Liver (tissue), 9 donors: Measurements from ENCODE around the gene GLRX5. TPM values are rescaled to one million over a fixed set of nuclear protein-coding genes. Genes with fewer than 3 reads are reported as not detected.
"Not testable (repeated sequence)": the region's sequence is repeated elsewhere in the genome, so short reads cannot be mapped to it uniquely, and the experiment has no call there.

Experiments
- DNase-seq: peaks from one replicate; pipeline ENCODE4 v3.0.0-alpha.2; 2017; ENCODE audit warnings: low spot score
- H3K27ac ChIP-seq, 2 donors: one replicate each; pipeline ENCODE4 v1.7.0; 2013; ENCODE audit warnings: inconsistent platforms in 2 of 2, low read length in 2 of 2, control low read depth in 1 of 2, low read depth in 1 of 2, mild to moderate bottlenecking in 1 of 2
- H3K27me3 ChIP-seq, 4 donors: one replicate each; pipeline versions ENCODE4 v1.6.1 to v1.7.0; 2013; ENCODE audit warnings: low read length in 3 of 4, inconsistent platforms in 1 of 4, mild to moderate bottlenecking in 1 of 4, moderate library complexity in 1 of 4; ENCODE audit not compliant: control insufficient read depth in 4 of 4, insufficient read depth in 4 of 4
- H3K36me3 ChIP-seq, 4 donors: one replicate each; pipeline versions ENCODE4 v1.6.1 to v1.7.0; 2013; ENCODE audit warnings: low read length in 3 of 4, mild to moderate bottlenecking in 3 of 4, low read depth in 1 of 4, moderate library complexity in 1 of 4; ENCODE audit not compliant: control insufficient read depth in 4 of 4, insufficient read depth in 3 of 4
- H3K4me1 ChIP-seq, 4 donors: one replicate each; pipeline versions ENCODE4 v1.6.1 to v1.7.0; 2013; ENCODE audit warnings: low read length in 3 of 4, mild to moderate bottlenecking in 3 of 4, moderate library complexity in 1 of 4; ENCODE audit not compliant: control insufficient read depth in 4 of 4, insufficient read depth in 4 of 4
- H3K4me3 ChIP-seq, 3 donors: one replicate each; pipeline versions ENCODE4 v1.6.1 to v1.7.0; 2013; ENCODE audit warnings: low read length in 3 of 3, control low read depth in 1 of 3, low read depth in 1 of 3, mild to moderate bottlenecking in 1 of 3
- H3K9ac ChIP-seq, 2 donors: one replicate each; pipeline ENCODE4 v1.7.0; 2013; ENCODE audit warnings: low read length in 2 of 2, mild to moderate bottlenecking in 2 of 2, moderate library complexity in 2 of 2, control low read depth in 1 of 2, low read depth in 1 of 2
- H3K9me3 ChIP-seq, 4 donors: one replicate each; pipeline versions ENCODE4 v1.6.1 to v1.7.0; 2013; ENCODE audit warnings: low read length in 3 of 4; ENCODE audit not compliant: control insufficient read depth in 4 of 4
- FOXA1 ChIP-seq: IDR thresholded peaks from 2 replicates; pipeline ENCODE4 v1.6.1; 2016; ENCODE audit warnings: antibody characterized with exemption
- FOXA2 ChIP-seq: IDR thresholded peaks from 2 replicates; pipeline ENCODE4 v1.6.1; 2016; ENCODE audit warnings: antibody characterized with exemption
- GABPA ChIP-seq, 2 donors: IDR thresholded peaks in 1 of 2; conservative IDR thresholded peaks in 1 of 2; 2 replicates each; pipeline ENCODE4 v1.6.1; 2016; ENCODE audit warnings: antibody characterized with exemption in 2 of 2, mild to moderate bottlenecking in 1 of 2, moderate library complexity in 1 of 2
- HNF4A ChIP-seq, 2 donors: conservative IDR thresholded peaks; 2 replicates each; pipeline ENCODE4 v1.6.1; 2016; ENCODE audit warnings: antibody characterized with exemption in 2 of 2, mild to moderate bottlenecking in 2 of 2
- HNF4G ChIP-seq: IDR thresholded peaks from 2 replicates; pipeline ENCODE4 v1.6.1; 2016; ENCODE audit warnings: antibody characterized with exemption
- MAX ChIP-seq: IDR thresholded peaks from 2 replicates; pipeline ENCODE4 v1.6.1; 2016; ENCODE audit warnings: antibody characterized with exemption
- NR2F2 ChIP-seq: IDR thresholded peaks from 2 replicates; pipeline ENCODE4 v1.6.1; 2016; ENCODE audit warnings: antibody characterized with exemption
- RAD21 ChIP-seq, 2 donors: IDR thresholded peaks; 2 replicates each; pipeline ENCODE4 v1.6.1; 2016; ENCODE audit warnings: antibody characterized with exemption in 2 of 2, mild to moderate bottlenecking in 2 of 2
- REST ChIP-seq: IDR thresholded peaks from 2 replicates; pipeline ENCODE4 v1.6.1; 2016; ENCODE audit warnings: antibody characterized with exemption, mild to moderate bottlenecking
- RXRA ChIP-seq, 2 donors: IDR thresholded peaks; 2 replicates each; pipeline ENCODE4 v1.6.1; 2017 to 2018; ENCODE audit warnings: antibody characterized with exemption in 2 of 2, mild to moderate bottlenecking in 1 of 2
- SP1 ChIP-seq: IDR thresholded peaks from 2 replicates; pipeline ENCODE4 v1.6.1; 2018; ENCODE audit warnings: antibody characterized with exemption, mild to moderate bottlenecking
- TAF1 ChIP-seq: conservative IDR thresholded peaks from 2 replicates; pipeline ENCODE4 v1.6.1; 2016; ENCODE audit warnings: antibody characterized with exemption, mild to moderate bottlenecking
- WGBS: extraction: QIAGEN DNeasy Blood & Tissue Kit; methylation state at CpG from one replicate; pipeline ENCODE4 v1.1.7; 2013; 5-methylcytosine and 5-hydroxymethylcytosine counted together
- polyA plus RNA-seq, 2 donors: library from polyadenylated mRNA; stranded (reverse) in 1 of 2; unstranded in 1 of 2; fragments of 200-250 nt in 1 of 2; fragments of >200 nt in 1 of 2; fragmentation: Nextera tagmentation in 1 of 2; extraction: Ambion mirVana in 1 of 2; gene quantifications; one replicate each; pipeline versions ENCODE4 v1.2.1 to v1.2.3, GENCODE V29; 2013 to 2015
- total RNA-seq, 2 donors: library from RNA; depleted of rRNA; stranded (reverse); fragments of >200 nt; gene quantifications; one replicate each; pipeline ENCODE4 v1.2.3, GENCODE V29; 2014
- TF ChIP-seq, protein P1 (sequence below): IDR thresholded peaks from 2 replicates; pipeline ENCODE4 v1.6.1; 2016; ENCODE audit warnings: antibody characterized with exemption
- TF ChIP-seq, protein P2 (sequence below): IDR thresholded peaks from 2 replicates; pipeline ENCODE4 v1.6.1; 2016; ENCODE audit warnings: antibody characterized with exemption
- TF ChIP-seq, protein P3 (sequence below): fragments of 150-350 bp; IDR thresholded peaks from 2 replicates; pipeline ENCODE4 v1.5.1; 2017; ENCODE audit warnings: improper control_type of control experiment, low read depth, low read length; ENCODE audit not compliant: missing input control
- donor health status: healthy.
- donor health status: healthy.
- donor health status: healthy.
- donor health status: healthy.
- donor health status: healthy.

Gene GLRX5
- total and polyA plus RNA-seq, 4 donors = 28.4 to 172 (median 39.7) TPM

- H3K36me3 ChIP-seq = no peaks in the 10 kb centered on the region
- TF ChIP-seq RAD21 (IDR thresholded peaks at IDR 0.05) = no peak
- no peak for TF ChIP-seq GABPA (IDR thresholded peaks at IDR 0.05 in 1 of 2, conservative IDR thresholded peaks at IDR 0.05 in 1 of 2)
- no peak for TF ChIP-seq FOXA1
- TF ChIP-seq SP1 = no peak
- TF ChIP-seq RXRA (IDR thresholded peaks at IDR 0.05) = no peak
- no peak for TF ChIP-seq NR2F2
- TF ChIP-seq, protein P1, sequence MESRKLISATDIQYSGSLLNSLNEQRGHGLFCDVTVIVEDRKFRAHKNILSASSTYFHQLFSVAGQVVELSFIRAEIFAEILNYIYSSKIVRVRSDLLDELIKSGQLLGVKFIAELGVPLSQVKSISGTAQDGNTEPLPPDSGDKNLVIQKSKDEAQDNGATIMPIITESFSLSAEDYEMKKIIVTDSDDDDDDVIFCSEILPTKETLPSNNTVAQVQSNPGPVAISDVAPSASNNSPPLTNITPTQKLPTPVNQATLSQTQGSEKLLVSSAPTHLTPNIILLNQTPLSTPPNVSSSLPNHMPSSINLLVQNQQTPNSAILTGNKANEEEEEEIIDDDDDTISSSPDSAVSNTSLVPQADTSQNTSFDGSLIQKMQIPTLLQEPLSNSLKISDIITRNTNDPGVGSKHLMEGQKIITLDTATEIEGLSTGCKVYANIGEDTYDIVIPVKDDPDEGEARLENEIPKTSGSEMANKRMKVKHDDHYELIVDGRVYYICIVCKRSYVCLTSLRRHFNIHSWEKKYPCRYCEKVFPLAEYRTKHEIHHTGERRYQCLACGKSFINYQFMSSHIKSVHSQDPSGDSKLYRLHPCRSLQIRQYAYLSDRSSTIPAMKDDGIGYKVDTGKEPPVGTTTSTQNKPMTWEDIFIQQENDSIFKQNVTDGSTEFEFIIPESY = no peak
- TF ChIP-seq, protein P2, sequence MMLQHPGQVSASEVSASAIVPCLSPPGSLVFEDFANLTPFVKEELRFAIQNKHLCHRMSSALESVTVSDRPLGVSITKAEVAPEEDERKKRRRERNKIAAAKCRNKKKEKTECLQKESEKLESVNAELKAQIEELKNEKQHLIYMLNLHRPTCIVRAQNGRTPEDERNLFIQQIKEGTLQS = no peak
- TF ChIP-seq, protein P3, sequence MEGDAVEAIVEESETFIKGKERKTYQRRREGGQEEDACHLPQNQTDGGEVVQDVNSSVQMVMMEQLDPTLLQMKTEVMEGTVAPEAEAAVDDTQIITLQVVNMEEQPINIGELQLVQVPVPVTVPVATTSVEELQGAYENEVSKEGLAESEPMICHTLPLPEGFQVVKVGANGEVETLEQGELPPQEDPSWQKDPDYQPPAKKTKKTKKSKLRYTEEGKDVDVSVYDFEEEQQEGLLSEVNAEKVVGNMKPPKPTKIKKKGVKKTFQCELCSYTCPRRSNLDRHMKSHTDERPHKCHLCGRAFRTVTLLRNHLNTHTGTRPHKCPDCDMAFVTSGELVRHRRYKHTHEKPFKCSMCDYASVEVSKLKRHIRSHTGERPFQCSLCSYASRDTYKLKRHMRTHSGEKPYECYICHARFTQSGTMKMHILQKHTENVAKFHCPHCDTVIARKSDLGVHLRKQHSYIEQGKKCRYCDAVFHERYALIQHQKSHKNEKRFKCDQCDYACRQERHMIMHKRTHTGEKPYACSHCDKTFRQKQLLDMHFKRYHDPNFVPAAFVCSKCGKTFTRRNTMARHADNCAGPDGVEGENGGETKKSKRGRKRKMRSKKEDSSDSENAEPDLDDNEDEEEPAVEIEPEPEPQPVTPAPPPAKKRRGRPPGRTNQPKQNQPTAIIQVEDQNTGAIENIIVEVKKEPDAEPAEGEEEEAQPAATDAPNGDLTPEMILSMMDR = no peak
- no peak for TF ChIP-seq MAX
- no peak for TF ChIP-seq TAF1
- no peak for TF ChIP-seq FOXA2
- no peak for TF ChIP-seq HNF4A (conservative IDR thresholded peaks at IDR 0.05)
- WGBS = 85% methylated on average over 12 of the region's 12 CpGs
- no peak overlapping the region for H3K27ac ChIP-seq
- no peaks in the 10 kb centered on the region for H3K4me1 ChIP-seq
- no peaks in the 10 kb centered on the region for H3K9me3 ChIP-seq
- no peak for DNase-seq
- H3K27me3 ChIP-seq = no peaks in the 10 kb centered on the region
- no peak overlapping the region for H3K4me3 ChIP-seq
- no peak overlapping the region for H3K9ac ChIP-seq
These were observed 42.4 kb downstream of the GLRX5 start for GRCh38 chr14:95577067-95577800.

- no peak for DNase-seq
- no peak overlapping the region for H3K4me3 ChIP-seq
- no peak overlapping the region for H3K9ac ChIP-seq
- no peaks in the 10 kb centered on the region for H3K4me1 ChIP-seq
- TF ChIP-seq GABPA (IDR thresholded peaks at IDR 0.05 in 1 of 2, conservative IDR thresholded peaks at IDR 0.05 in 1 of 2) = no peak
- TF ChIP-seq SP1 = no peak
- no peak for TF ChIP-seq RAD21 (IDR thresholded peaks at IDR 0.05)
- TF ChIP-seq RXRA (IDR thresholded peaks at IDR 0.05) = no peak
- no peak for TF ChIP-seq HNF4G
- no peak for TF ChIP-seq REST
- no peaks in the 10 kb centered on the region for H3K36me3 ChIP-seq
- H3K9me3 ChIP-seq = no peaks in the 10 kb centered on the region
- H3K27ac ChIP-seq = no peak overlapping the region
- no peaks in the 10 kb centered on the region for H3K27me3 ChIP-seq
- WGBS = 22% methylated on average over 3 of the region's 3 CpGs
These were observed 43.0 kb downstream of the GLRX5 start for GRCh38 chr14:95577870-95578269.

DNA sequence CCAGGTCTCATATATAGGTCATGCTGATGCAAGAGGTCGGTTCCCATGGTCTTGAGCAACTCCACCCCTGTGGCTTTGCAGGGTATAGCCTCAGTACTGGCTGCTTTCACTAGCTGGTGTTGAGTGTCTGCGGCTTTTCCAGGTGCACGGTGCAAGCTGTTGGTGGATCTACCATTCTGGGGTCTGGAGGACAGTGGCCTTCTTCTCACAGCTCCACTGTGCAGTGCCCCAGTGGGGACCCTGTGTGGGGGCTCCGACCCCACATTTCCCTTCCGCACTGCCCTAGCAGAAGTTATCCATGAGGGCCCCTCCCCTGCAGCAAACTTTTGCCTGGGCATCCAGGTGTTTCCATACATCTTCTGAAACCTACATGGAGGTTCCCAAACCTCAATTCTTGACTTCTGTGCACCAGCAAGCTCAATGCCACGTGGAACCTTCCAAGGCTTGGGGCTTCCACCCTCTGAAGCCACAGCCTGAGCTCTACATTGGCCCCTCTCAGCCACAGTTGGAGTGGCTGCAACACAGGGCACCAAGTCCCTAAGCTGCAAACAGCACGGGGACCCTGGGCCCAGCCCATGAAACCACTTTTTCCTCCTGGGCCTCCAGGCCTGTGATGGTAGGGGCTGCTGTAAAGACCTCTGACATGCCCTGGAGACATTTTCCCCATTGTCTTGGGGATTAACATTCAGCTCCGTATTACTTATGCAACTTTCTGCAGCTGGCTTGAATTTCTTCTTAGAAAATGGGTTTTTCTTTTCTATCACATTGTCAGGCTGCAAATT, 49.2 kb downstream of the GLRX5 start:
- H3K27ac ChIP-seq, H3K4me3 ChIP-seq, H3K4me1 ChIP-seq, H3K9ac ChIP-seq, H3K9me3 ChIP-seq, H3K27me3 ChIP-seq, H3K36me3 ChIP-seq, DNase-seq: not testable (repeated sequence)
- WGBS = 90% methylated on average over 8 of the region's 8 CpGs
